ENCODE measurements around the gene ZNF804B. TPM values are rescaled to one million over a fixed set of nuclear protein-coding genes. Genes with fewer than 3 reads are reported as not detected.

Gene ZNF804B
- total and polyA plus RNA-seq, 9 of the 15 experiments (the other 6 are each of a cell fraction or from before 2014, with no cell fraction given), result 0.04 to 0.22 (median 0.09) TPM; not detected in 6

GRCh38 chr7:88759230-88760135 lies at the start of gene ZNF804B (continued):
- peak; percentile 77 for TF ChIP-seq PRDM10 (IDR thresholded peaks at IDR 0.05; ENCODE audit: partially characterized antibody)
- peak; percentile 28; the same call in 1 of the 2 replicates for TF ChIP-seq PHF8 (IDR thresholded peaks at IDR 0.05; ENCODE audit: borderline replicate concordance, low read length)
- no peak for TF ChIP-seq ARHGAP35 (IDR thresholded peaks at IDR 0.05; ENCODE audit: partially characterized antibody)
- TF ChIP-seq ZNF384 (IDR thresholded peaks at IDR 0.05; ENCODE audit: low read depth, low read length), result no peak
- TF ChIP-seq ASH1L (IDR thresholded peaks at IDR 0.05; ENCODE audit: borderline replicate concordance, low read depth, partially characterized antibody), result no peak
- TF ChIP-seq TCF7 (IDR thresholded peaks at IDR 0.05; ENCODE audit: borderline replicate concordance), result no peak
- TF ChIP-seq KDM5B (IDR thresholded peaks at IDR 0.05; ENCODE audit: insufficient replicate concordance, low read depth, low read length), result peak; percentile 2
- no peak for TF ChIP-seq TBP (optimal IDR thresholded peaks at IDR 0.05; ENCODE audit: low read depth, low read length)
- no peak for TF ChIP-seq BDP1 (IDR thresholded peaks at IDR 0.05; ENCODE audit: insufficient read depth, insufficient read length)
- TF ChIP-seq ESRRA (IDR thresholded peaks at IDR 0.05; ENCODE audit: borderline replicate concordance, low read depth), result peak; percentile 19; the same call in 1 of the 2 replicates
- TF ChIP-seq, protein P1, sequence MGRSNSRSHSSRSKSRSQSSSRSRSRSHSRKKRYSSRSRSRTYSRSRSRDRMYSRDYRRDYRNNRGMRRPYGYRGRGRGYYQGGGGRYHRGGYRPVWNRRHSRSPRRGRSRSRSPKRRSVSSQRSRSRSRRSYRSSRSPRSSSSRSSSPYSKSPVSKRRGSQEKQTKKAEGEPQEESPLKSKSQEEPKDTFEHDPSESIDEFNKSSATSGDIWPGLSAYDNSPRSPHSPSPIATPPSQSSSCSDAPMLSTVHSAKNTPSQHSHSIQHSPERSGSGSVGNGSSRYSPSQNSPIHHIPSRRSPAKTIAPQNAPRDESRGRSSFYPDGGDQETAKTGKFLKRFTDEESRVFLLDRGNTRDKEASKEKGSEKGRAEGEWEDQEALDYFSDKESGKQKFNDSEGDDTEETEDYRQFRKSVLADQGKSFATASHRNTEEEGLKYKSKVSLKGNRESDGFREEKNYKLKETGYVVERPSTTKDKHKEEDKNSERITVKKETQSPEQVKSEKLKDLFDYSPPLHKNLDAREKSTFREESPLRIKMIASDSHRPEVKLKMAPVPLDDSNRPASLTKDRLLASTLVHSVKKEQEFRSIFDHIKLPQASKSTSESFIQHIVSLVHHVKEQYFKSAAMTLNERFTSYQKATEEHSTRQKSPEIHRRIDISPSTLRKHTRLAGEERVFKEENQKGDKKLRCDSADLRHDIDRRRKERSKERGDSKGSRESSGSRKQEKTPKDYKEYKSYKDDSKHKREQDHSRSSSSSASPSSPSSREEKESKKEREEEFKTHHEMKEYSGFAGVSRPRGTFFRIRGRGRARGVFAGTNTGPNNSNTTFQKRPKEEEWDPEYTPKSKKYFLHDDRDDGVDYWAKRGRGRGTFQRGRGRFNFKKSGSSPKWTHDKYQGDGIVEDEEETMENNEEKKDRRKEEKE (IDR thresholded peaks at IDR 0.05; ENCODE audit: borderline replicate concordance in 1 of 2, control insufficient read depth in 1 of 2, low read depth in 2 of 2, low read length in 1 of 2), result no peak
- no peak for TF ChIP-seq SIN3B (IDR thresholded peaks at IDR 0.05; ENCODE audit: low read depth)
- no peak for TF ChIP-seq RB1 (IDR thresholded peaks at IDR 0.05; ENCODE audit: low read depth)

Measured in K562 (cell line).